ENCODE results near the gene EVA1C. TPM values are rescaled to one million over a fixed set of nuclear protein-coding genes. Genes with fewer than 3 reads are reported as not detected.
"Not testable (repeated sequence)": the region's sequence is repeated elsewhere in the genome, so short reads cannot be mapped to it uniquely, and the experiment has no call there.

Gene EVA1C
- total and polyA plus RNA-seq, 4 experiments from 2014 or later = 17.1 to 23.9 (median 17.2) TPM

DNA sequence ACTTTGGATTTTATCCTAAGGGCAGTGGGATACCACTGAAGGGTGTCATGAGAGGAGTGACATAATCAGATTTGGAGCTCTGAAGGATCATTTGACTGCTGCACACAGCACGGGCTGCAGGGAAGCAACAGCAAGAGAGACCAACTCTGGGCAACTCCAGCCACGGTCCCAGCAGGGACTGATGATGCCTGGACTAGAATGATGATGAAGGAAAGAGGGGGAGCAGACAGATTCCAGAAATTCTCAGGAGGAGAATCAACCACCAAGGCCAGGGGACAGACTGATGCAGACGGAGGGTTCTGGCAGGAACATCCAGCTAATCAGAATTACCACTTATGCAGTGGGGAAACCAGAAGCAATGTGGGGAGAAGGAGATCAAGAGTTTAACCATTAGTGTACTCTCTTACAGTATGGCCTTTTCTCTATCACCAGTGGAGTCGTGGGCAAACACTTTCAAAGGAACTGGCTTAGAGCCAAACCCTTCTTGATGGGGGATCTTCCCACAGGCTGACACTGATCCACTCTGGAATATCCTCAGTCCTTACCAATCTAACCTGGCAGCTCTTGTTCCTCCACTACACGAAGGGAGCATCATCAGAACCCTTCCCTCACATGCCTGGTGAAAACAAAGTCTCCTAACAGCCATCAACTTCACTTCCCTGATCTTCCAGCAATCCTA is 23.0 kb upstream of the EVA1C start:
- ChIA-PET CTCF (ENCODE audit: partially characterized antibody) (interaction anchor here (0.6 kb wide), 1 partner anchor 211 kb away, joined by 4 read pairs; no protein-coding TSS in a partner anchor), POLR2A (ENCODE audit: partially characterized antibody) (no interaction called here)
- Histone ChIP-seq H3K9me3 (ENCODE audit: control insufficient read depth in 1 of 2, low read length in 2 of 2) (no peaks in the 10 kb centered on the region), H3K27ac (ENCODE audit: low read depth, low read length) (no peak overlapping the region), H3K27me3 (ENCODE audit: insufficient read depth, low read length) (no peaks in the 10 kb centered on the region), H3K4me1 (ENCODE audit: insufficient read depth, low read length) (peaks cover 34% of the 10 kb centered on the region), H3K36me3 (ENCODE audit: insufficient read depth, low read length) (peaks cover 15% of the 10 kb centered on the region), H3K4me3 (ENCODE audit: low read length in 2 of 2) (no peak overlapping the region)
- peaks cover 13 to 18% of the 10 kb centered on the region in 2 donors for H3K36me3 Mint-ChIP-seq
- H3K27me3 Mint-ChIP-seq = no peaks in the 10 kb centered on the region
- H3K4me1 Mint-ChIP-seq = peaks cover 32 to 80% (median 58%) of the 10 kb centered on the region in 4 donors
- intact Hi-C loops (cut with micrococcal nuclease) = loop anchor here (5.0 kb wide), 2 partner anchors 657 to 1253 kb away; partner anchors contain the start of genes CRYZL1, ITSN1 and SCAF4
- peak overlapping the region in 2 of 7 donors; percentile 59 to 70 for H3K27ac Mint-ChIP-seq
- H3K9me3 Mint-ChIP-seq = no peaks in the 10 kb centered on the region
- peak overlapping the region in 2 of 8 donors; percentile 7 to 14 for H3K4me3 Mint-ChIP-seq
- no peak for DNase-seq

DNA sequence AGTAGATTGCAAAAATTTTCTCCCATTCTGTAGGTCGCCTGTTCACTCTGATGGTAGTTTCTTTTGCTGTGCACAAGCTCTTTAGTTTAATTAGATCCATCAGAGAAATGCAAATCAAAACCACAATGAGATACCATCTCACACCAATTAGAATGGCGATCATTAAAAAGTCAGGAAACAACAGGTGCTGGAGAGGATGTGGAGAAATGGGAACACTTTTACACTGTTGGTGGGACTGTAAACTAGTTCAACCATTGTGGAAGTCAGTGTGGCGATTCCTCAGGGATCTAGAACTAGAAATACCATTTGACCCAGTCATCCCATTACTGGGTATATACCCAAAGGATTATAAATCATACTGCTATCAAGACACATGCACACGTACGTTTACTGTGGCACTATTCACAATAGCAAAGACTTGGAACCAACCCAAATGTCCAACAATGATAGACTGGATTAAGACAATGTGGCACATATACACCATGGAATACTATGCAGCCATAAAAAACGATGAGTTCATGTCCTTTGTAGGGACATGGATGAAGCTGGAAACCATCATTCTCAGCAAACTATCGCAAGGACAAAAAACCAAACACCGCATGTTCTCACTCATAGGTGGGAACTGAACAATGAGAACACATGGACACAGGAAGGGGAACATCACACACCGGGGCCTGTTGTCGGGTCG is 21.8 kb upstream of the EVA1C start:
- H3K27me3 ChIP-seq (ENCODE audit: insufficient read depth, low read length); H3K27me3 Mint-ChIP-seq; H3K9me3 Mint-ChIP-seq; H3K4me3 ChIP-seq (ENCODE audit: low read length in 2 of 2); H3K27ac ChIP-seq (ENCODE audit: low read depth, low read length); DNase-seq; H3K27ac Mint-ChIP-seq; H3K9me3 ChIP-seq (ENCODE audit: control insufficient read depth in 1 of 2, low read length in 2 of 2): not testable (repeated sequence)
- Mint-ChIP-seq H3K4me1 (peaks cover 28 to 73% (median 53%) of the 10 kb centered on the region in 4 donors), H3K36me3 (peaks cover 7 to 10% of the 10 kb centered on the region in 2 donors), H3K4me3 (peak overlapping the region in 1 of 8 donors; percentile 21)
- intact Hi-C loops (cut with micrococcal nuclease) = loop anchor here (5.0 kb wide), 2 partner anchors 658 to 1252 kb away; partner anchors contain the start of genes CRYZL1, ITSN1 and SCAF4
- Histone ChIP-seq H3K36me3 (ENCODE audit: insufficient read depth, low read length) (peaks cover 12% of the 10 kb centered on the region), H3K4me1 (ENCODE audit: insufficient read depth, low read length) (peaks cover 34% of the 10 kb centered on the region)
- CTCF ChIA-PET (ENCODE audit: partially characterized antibody) = interaction anchor here (2.2 to 5.6 kb wide), 2 partner anchors 210 to 215 kb away, joined by 6 to 43 read pairs; no protein-coding TSS in a partner anchor
- POLR2A ChIA-PET (ENCODE audit: partially characterized antibody) = interaction anchor here (0.7 to 4.3 kb wide), 2 partner anchors 21 to 33 kb away, joined by 3 to 47 read pairs; partner anchors contain the start of gene EVA1C

DNA sequence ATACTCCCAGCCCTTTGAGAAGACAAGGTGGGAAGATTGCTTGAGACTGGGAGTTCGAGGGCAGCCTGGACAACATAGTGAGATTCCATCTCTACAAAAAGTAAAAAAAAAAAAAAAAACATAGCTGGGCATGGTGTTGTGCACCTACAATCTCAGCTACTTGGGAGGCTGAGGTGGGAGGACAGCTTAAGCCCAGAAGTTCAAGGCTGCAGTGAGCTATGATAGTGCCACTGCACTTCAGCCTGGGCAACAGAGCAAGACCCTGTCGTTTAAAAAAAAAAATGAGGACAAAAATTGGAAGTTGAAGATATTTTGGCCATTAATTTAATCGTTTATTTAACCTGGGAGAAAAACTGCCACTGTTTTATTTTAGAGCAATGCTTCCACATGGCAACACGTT is 20.8 kb upstream of the EVA1C start:
- no peak for DNase-seq
- CTCF ChIA-PET (ENCODE audit: partially characterized antibody) = interaction anchor here (1.1 to 5.6 kb wide), 5 partner anchors 11 to 214 kb away, joined by 3 to 43 read pairs (median 6); no protein-coding TSS in a partner anchor
- Histone ChIP-seq H3K4me3 (ENCODE audit: low read length in 2 of 2) (peak overlapping the region; percentile 83 to 90), H3K27me3 (ENCODE audit: insufficient read depth, low read length) (no peaks in the 10 kb centered on the region), H3K4me1 (ENCODE audit: insufficient read depth, low read length) (peaks cover 34% of the 10 kb centered on the region), H3K9me3 (ENCODE audit: control insufficient read depth in 1 of 2, low read length in 2 of 2) (no peaks in the 10 kb centered on the region), H3K36me3 (ENCODE audit: insufficient read depth, low read length) (peaks cover 9% of the 10 kb centered on the region), H3K27ac (ENCODE audit: low read depth, low read length) (peak overlapping the region; percentile 46)
- peaks cover 28 to 66% (median 51%) of the 10 kb centered on the region in 4 donors for H3K4me1 Mint-ChIP-seq
- POLR2A ChIA-PET (ENCODE audit: partially characterized antibody) = interaction anchor here (1.1 to 4.3 kb wide), 4 partner anchors 20 to 380 kb away, joined by 3 to 47 read pairs (median 10); partner anchors contain the start of genes CFAP298, EVA1C and PAXBP1
- peaks cover 7 to 9% of the 10 kb centered on the region in 2 donors for H3K36me3 Mint-ChIP-seq
- peak overlapping the region; percentile 84 to 89 (median 87) for H3K4me3 Mint-ChIP-seq
- peak overlapping the region in 3 of 7 donors; percentile 13 to 32 (median 29) for H3K27ac Mint-ChIP-seq
- H3K27me3 Mint-ChIP-seq = peaks cover 0 to 1% of the 10 kb centered on the region in 2 donors
- no peaks in the 10 kb centered on the region for H3K9me3 Mint-ChIP-seq
- intact Hi-C loops (cut with micrococcal nuclease) = loop anchor here (2.0 to 5.0 kb wide), 4 partner anchors 113 to 1251 kb away; partner anchors contain the start of genes CRYZL1, ITSN1, MIS18A and SCAF4

DNA sequence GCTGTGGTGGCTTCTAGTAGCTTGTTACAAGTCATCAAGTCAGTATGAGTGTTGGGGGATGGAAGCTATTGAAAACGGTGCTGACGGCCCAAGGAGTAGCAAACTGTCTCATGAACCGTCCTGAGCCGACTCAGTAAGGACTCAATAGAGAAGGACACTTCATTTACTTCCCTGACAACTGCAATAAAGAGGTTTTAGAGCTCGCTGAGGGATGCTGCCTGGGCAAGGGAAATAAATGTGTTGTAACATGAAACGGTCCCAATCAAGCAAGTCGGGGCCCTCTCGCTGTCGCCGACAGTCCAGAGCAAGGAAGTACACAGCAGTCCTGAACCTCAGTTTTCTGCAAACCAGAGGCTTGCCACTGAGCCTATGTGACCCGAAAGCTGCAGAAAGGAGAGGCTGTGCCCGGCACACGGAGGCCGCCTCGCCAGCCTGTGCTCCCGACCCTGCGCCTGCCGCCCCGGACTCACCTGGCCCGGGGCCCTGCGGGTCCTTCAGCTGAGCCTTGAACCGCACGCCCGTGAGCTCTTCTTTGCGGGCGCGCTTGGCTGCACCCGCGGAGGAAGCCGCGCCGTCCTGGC is 20.1 kb upstream of the EVA1C start:
- peak overlapping the region; percentile 46 for H3K27ac ChIP-seq (ENCODE audit: low read depth, low read length)

DNA sequence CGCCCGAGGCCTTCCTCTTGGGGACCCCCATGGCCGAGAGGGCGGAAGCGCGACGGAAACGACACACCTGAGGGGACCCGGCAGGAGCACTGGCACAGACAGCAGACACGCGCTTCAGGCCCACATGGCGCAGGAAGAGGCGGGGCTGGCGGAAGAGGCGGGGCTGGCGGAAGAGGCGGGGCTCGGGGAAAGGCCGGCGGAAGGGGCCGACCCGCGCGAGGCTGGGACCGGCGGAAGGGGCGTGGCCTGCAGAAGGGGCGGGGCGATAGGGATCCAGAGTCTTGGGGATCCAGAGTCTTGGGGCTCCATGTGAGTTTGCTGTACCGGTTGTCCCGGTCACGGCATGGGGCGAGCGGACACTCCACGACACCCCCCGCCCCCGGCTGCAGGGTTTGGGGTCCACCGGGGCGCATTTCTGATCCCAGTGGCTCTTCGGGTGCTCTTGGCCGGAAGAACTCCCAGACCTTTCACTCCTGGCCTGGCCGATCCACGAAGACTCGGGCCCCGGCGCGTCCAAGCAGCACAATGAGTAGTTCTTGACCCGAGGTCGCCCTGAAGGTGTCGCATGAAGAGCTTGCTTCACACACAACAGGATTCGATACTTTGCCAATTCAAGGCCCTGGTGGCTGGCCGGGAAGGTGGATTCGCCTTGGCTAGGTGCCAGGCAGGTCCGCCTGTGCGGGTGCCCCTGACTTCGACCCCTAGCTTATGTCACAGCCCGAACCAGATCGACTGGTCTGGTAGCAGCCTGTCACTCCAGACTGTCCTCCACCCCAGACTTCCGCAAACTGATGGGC is 19.4 kb upstream of the EVA1C start, which contains the start of gene URB1:
Gene URB1 (minus strand): TSS at position 133 of the 797 bp plus-strand sequence. CDS start 102 bp downstream, at position 31.
- Mint-ChIP-seq H3K36me3 (peaks cover 3 to 7% of the 10 kb centered on the region in 2 donors), H3K27me3 (peaks cover 2 to 4% of the 10 kb centered on the region in 2 donors), H3K9me3 (no peaks in the 10 kb centered on the region), H3K4me3 (peak within 1 kb of the TSS; percentile 84 to 89 (median 88)), H3K4me1 (peaks cover 23 to 54% (median 43%) of the 10 kb centered on the region in 4 donors), H3K27ac (peak within 1 kb of the TSS; percentile 72 to 91 (median 84))
- Histone ChIP-seq H3K36me3 (ENCODE audit: insufficient read depth, low read length) (peaks cover 8% of the 10 kb centered on the region), H3K27ac (ENCODE audit: low read depth, low read length) (peak within 1 kb of the TSS; percentile 68), H3K9me3 (ENCODE audit: control insufficient read depth in 1 of 2, low read length in 2 of 2) (no peaks in the 10 kb centered on the region), H3K27me3 (ENCODE audit: insufficient read depth, low read length) (no peaks in the 10 kb centered on the region), H3K4me3 (ENCODE audit: low read length in 2 of 2) (peak within 1 kb of the TSS; percentile 86 to 90), H3K4me1 (ENCODE audit: insufficient read depth, low read length) (peaks cover 30% of the 10 kb centered on the region)
- CTCF ChIA-PET (ENCODE audit: partially characterized antibody) = interaction anchor here (1.1 to 5.6 kb wide), 6 partner anchors 10 to 212 kb away, joined by 3 to 43 read pairs (median 6); partner anchors contain the start of gene EVA1C
- POLR2A ChIA-PET (ENCODE audit: partially characterized antibody) = interaction anchor here (0.7 to 4.3 kb wide), 7 partner anchors 19 to 378 kb away, joined by 3 to 47 read pairs (median 5); partner anchors contain the start of genes CFAP298, EVA1C and PAXBP1
- intact Hi-C loops (cut with micrococcal nuclease) = loop anchor here (1.0 to 5.0 kb wide), 7 partner anchors 19 to 1249 kb away; partner anchors contain the start of genes CFAP298, CRYZL1, EVA1C and ITSN1
- peak; percentile 90 to 95 (median 92) for DNase-seq

More for the DNA sequence above, 20.1 kb upstream of the EVA1C start:
- Histone ChIP-seq H3K9me3 (ENCODE audit: control insufficient read depth in 1 of 2, low read length in 2 of 2) (no peaks in the 10 kb centered on the region), H3K4me1 (ENCODE audit: insufficient read depth, low read length) (peaks cover 34% of the 10 kb centered on the region), H3K36me3 (ENCODE audit: insufficient read depth, low read length) (peaks cover 9% of the 10 kb centered on the region), H3K27me3 (ENCODE audit: insufficient read depth, low read length) (no peaks in the 10 kb centered on the region), H3K4me3 (ENCODE audit: low read length in 2 of 2) (peak overlapping the region; percentile 83 to 90)
- Mint-ChIP-seq H3K27me3 (peaks cover 0 to 4% of the 10 kb centered on the region in 2 donors), H3K27ac (peak overlapping the region in 4 of 7 donors; percentile 13 to 91 (median 75)), H3K4me3 (peak overlapping the region; percentile 84 to 89 (median 88)), H3K36me3 (peaks cover 7 to 8% of the 10 kb centered on the region in 2 donors), H3K9me3 (no peaks in the 10 kb centered on the region), H3K4me1 (peaks cover 27 to 60% (median 48%) of the 10 kb centered on the region in 4 donors)
- CTCF ChIA-PET (ENCODE audit: partially characterized antibody) = interaction anchor here (1.1 to 5.6 kb wide), 6 partner anchors 11 to 213 kb away, joined by 3 to 43 read pairs (median 6); partner anchors contain the start of gene EVA1C
- no peak for DNase-seq
- POLR2A ChIA-PET (ENCODE audit: partially characterized antibody) = interaction anchor here (0.7 to 4.3 kb wide), 6 partner anchors 20 to 379 kb away, joined by 3 to 47 read pairs (median 5); partner anchors contain the start of genes CFAP298, EVA1C and PAXBP1
- intact Hi-C loops (cut with micrococcal nuclease) = loop anchor here (2.0 to 5.0 kb wide), 4 partner anchors 114 to 1250 kb away; partner anchors contain the start of genes CRYZL1, ITSN1, MIS18A and SCAF4

All from CD4-positive, alpha-beta memory T cell (primary cell).